GM10266 (cell line): Measurements from ENCODE around the gene SLC12A7.
A peak's percentile ranks its signal among the peaks of the same experiment; 100 is the strongest.

Source experiments
- DNase-seq: peaks from one replicate; pipeline ENCODE4 v3.0.0; 2012; ENCODE audit errors: extremely low spot score
- CTCF ChIP-seq: IDR thresholded peaks from 2 replicates; pipeline ENCODE4 v1.5.1; 2012; ENCODE audit warnings: mild to moderate bottlenecking, low read depth; ENCODE audit not compliant: control insufficient read depth, insufficient read depth; ENCODE audit errors: missing control alignments

Gene SLC12A7

DNA sequence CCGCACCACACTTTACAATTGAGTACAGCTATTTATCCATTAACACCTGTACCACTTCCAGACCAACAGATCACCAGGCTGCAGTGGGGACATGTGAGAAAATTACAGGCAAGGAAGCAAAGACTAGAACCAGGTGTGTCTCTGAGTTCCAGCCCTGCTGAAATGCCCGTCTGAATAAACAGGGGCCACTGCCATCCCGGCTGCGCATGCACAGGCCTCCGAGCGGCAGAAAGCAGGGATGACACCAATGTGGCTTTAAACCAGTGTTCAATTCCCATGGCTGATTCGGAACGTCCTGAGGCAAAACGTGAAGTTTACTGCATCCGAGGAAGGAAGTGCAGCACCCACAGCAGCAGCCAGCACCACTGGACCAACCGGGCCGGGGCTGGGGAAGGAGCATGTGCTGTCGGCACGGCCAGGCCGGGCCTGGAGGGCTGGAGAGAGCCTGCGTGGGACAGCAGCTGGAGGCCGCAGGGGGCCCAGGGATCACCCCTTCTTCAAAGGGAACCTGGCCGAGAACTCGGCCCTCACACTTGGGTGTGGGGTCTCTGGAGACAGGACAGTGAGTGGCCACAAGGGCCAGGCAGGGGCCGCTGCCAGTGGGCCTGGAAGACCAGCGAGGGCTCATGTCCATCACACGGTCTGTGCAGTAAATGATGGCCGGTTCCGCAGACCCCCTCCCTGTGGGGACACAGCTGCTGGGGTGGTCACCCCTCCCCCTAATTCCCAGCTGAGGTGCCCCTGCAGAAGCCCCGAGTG, 33.0 kb upstream of the SLC12A7 start:
- TF ChIP-seq CTCF: no peak
- no peak for DNase-seq

DNA sequence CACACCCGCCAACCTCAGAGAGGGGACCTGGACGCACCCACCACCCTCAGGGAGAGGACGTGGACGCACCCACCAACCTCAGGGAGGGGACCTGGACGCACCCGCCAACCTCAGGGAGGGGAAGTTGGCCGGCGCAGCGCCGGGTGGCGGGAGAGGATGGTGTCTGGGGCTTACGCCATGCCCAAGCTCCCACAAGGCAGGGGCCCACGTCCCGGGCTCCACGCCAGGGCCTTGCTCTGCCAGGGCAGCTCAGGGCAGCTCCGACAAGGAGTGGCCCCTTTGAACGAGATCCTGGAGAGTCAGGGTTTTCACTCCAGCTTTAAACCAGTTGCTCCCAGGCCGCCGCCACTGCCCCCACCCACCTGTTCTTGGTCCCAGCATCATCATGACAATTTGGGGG, 32.2 kb upstream of the SLC12A7 start:
- no peak for TF ChIP-seq CTCF

DNA sequence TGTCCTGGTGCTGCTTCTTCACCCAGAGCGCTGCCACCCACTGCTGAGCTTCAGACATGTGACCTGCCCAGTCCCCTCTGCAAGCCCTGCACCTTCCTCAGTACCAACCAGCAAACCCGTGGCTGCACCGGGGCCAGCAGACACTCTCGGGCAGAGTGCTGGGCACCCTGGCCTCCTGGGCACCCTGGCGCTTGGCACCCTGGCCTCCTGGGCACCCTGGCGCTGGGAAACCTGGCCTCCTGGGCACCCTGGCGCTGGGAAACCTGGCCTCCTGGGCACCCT, 31.7 kb upstream of the SLC12A7 start:
- TF ChIP-seq CTCF: no peak
- no peak for DNase-seq

More for the DNA sequence above, 32.2 kb upstream of the SLC12A7 start:
- no peak for DNase-seq

DNA sequence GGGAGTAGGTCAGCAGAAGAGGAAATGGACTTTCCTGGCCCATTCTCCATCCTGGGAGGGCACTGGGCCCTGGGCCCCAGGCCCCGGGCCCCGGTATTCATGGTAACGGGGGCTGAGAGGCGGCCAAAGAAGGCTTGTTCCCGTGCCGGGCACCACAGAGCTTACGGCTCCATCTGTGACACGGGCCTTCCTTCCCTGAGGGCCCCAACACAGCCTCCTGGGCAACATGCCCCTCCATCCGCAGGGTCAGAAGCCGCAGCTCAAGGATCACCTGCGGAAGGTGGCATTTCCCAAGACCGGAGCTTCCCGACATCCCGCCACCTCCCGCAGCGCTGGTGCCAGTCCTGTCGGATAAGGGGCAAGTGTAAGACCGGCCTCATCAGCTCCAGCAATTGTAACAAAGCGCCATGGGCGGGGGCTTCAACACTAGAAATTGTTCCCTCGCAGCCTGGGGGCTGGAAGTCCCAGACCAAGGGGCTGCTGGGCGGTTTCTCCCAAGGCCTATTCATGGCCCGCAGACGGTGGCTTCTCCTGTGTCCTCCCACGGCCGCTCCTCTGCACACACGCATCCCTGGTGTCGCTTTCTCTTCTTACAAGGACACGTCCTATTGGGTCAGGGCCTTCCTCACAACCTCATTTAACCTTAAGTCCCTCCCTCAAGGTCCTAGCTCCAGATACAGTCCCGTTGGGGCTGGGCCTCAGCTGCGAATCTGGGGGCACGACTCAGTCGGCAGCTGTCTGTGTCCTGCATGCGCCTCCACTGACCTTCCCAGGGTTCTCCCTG, 31.2 kb upstream of the SLC12A7 start:
- TF ChIP-seq CTCF: no peak
- no peak for DNase-seq

DNA sequence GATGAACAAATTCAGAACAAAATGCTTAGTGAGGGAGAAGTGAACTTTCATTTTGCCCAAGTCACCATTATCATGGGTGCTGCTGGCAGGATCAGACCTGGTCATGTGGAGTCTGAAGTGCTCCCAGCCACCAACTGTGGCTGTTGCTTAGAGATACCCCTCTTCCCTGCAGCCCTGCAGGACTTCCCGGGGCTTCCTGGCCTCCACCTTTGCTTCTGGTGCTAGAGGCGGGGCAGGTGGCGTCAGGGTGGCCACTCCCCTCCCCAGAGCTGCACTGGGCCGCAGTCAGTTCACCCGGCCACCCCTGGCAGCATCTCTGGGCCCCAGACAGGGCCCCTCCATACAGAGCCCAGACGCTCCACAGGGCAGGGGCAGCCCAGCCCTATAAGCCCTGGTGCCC, 30.0 kb upstream of the SLC12A7 start:
- DNase-seq: no peak
- TF ChIP-seq CTCF: no peak

DNA sequence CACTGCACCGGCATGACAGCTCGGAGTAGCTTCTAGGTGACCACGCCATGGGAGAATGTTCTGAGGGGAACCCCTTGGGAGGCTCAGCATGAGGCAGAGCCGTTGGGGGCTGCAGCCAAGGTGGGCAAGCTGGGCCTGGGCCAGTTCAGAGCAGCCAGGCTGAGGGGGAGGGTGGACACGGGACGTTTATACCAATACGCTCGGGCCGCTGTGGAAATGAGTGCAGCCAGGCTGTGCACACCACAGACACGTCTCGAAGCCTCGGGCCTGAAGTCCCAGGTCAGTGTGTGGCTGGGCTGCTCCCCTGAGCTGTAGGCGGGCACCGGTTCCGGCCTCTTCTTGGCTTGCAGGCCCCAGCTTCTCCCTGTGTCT, 28.9 kb upstream of the SLC12A7 start:
- TF ChIP-seq CTCF: no peak
- no peak for DNase-seq

GRCh38 chr5:1140171-1140817, 28.4 kb upstream of the SLC12A7 start:
- peak; percentile 84 for DNase-seq
- TF ChIP-seq CTCF: peak; percentile 88
